Germinal center (tissue), 1 donor: ENCODE measurements around the gene AADACL3.
"Not testable (repeated sequence)": the region's sequence is repeated elsewhere in the genome, so short reads cannot be mapped to it uniquely, and the experiment has no call there.

Experiments used
- DNase-seq: peaks from one replicate; pipeline ENCODE4 v3.0.0; 2012; ENCODE audit warnings: mixed read lengths, low spot score

Gene AADACL3

GRCh38 chr1:12714710-12715475, 1.0 kb upstream of the AADACL3 start:
- DNase-seq: no peak

DNA sequence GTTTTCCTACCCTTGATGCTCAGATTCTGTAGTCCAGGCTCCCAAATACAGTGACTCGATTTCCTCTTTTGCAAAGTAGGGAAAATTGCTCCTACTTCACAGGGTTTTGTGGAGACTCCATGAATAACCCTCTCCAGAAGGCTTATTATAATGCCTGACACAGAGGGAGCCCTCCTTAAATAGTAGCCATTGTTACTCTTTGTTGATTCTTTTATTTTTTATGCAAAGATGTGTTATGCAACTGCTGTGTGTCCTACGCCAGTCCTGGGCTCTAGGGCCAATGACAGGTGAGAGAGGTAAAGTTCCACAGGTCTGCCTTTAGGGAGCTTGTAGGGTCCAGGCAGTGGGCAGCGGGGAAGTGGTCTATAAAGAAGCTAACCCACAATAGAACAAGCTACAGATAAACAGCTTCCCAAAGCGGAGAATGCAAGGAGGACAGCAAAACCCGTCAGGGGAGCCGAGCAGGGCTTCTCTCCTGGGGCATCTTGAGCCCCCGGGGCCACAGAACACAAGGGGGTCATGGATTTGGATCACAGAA, 1.5 kb downstream of the AADACL3 start:
- DNase-seq: no peak

DNA sequence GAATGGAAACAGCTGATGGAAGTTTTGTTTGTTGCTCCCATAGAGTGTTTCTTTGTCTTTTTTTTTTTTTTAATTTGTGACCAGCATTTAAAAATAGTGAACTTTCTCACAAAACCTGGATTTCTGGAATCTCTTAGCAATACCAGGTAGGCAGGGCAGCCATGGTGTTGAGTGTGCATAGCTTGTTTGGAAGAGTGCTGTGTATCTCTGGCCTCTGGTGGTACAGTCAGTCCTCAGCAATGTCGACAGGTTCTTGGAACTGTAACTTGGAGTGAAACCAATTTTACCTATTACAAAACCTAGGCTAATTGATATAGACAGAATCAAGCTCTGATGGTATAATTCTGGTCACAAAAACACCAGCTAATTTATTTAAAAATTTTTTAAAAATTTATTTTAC, 6.7 kb downstream of the AADACL3 start:
- no peak for DNase-seq

DNA sequence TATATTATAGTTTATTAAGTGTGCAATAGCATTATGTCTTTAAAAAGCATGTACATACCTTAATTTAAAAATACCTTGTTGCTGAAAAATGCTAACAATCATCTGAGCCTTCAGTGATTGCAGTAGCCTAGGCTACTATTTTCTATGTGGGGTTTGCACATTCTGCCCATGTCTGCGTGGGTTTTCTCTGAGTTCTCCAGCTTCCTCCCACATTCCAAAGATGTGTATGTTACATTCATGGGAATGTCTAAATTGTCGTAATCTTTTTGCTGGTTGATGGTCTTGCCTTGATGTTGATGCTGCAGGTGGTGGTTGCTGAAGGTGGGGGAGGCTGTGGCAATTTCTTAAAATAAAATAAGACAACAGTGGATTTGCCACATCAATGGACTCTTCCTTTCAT, 12.5 kb downstream of the AADACL3 start:
- no peak for DNase-seq

GRCh38 chr1:12730156-12730555, 14.2 kb downstream of the AADACL3 start:
- no peak for DNase-seq

DNA sequence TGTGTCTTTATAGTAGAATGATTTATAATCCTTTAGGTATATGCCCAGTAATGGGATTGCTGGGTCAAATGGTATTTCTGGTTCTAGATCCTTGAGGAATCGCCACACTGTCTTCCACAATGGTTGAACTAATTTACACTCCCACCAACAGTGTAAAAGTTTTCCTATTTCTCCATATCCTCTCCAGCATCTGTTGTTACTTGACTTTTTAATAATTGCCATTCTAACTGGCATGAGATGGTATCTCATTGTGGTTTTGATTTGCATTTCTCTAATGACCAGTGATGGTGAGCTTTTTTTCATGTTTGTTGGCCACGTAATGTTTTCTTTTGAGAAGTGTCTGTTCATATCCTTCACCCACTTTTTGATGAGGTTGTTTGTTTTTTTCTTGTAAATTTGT, 15.2 kb downstream of the AADACL3 start:
- DNase-seq: not testable (repeated sequence)

DNA sequence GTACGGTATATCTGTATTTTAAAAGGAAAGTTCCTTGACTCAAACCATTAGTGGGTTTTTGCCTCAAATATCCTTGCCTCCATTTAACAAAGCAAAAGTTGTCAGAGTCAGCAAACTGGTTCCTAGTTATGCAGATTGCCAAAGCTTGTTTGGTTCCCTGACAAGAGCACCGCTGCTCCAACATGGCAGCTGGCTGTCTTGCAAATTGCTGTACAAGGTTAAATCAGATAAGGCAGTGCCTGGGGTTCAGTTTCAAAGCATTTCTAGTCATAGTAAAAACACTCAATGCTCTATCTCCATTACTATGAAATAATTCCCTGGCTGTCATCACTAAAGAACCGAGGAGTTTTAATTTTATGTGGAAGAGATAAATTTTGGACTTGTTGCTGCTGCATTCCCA, 18.7 kb downstream of the AADACL3 start:
- DNase-seq: no peak

- DNase-seq: no peak
These were observed 23.0 kb downstream of the AADACL3 start for GRCh38 chr1:12738934-12739333.

DNA sequence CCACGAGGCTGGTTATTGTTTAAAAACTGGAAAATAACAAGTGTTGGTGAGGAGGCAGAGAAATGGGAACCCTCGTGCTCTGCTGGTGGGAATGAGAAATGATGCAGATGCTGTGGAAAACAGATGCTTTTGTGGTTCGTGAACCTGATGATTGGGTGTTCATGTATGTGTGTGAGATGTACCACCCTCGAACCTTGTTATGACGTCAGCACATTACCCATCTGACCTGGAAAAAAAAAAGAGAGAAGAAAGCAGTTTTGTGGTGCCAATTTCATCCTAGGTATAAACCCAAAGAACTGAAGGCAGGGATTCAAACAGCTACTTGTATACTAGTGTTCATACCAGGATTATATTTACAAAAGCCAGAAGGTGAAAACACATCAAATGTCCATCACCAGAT, 23.7 kb downstream of the AADACL3 start:
- DNase-seq: no peak

- no peak for DNase-seq
These were observed 26.0 kb downstream of the AADACL3 start for GRCh38 chr1:12741946-12742345.

DNA sequence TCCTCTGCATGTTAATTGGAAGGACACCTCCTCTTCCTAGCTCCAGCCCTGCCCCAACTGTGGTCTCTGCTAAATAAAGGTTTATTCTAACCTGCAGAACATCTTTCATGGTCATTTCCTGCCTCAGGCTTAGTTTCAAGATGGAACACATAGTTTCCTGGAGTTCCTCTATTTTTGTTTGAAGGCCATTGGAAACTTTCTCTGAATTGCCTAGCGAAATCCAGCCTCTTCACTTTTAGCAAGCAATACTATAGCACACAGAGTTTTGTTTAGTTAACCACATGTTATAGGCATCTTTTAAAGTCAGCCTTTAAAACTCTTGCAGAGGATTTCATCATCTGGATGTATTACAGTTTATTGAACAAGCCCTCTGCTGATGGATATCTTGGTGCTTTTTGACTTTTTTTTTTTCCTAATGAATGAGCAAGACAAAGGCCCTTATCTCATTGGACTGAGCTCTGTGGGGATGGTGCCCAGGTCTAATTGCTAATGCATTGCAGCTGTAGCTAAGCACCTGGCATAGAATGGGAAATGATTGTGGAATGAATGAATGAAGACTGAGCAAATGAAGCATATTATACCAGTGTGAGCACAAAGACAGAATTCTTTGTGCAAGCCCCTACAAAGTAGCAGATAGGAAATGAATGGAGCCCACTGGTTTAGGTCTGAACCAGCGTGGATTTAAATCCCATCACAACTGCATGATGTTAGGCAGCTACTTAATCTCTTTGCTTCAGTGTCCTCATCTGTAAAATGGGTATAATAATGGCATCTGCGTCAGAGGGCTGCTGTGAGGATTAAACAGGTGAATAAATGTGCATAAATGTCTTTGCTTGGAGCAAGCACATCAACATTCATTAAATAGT, 29.4 kb downstream of the AADACL3 start:
- no peak for DNase-seq

- DNase-seq: no peak
These were observed 30.0 kb downstream of the AADACL3 start, which contains the start of gene CFAP107 for GRCh38 chr1:12745992-12746323. Gene CFAP107, plus strand, starts transcription at chr1:12746200. Its CDS starts 231 bp downstream, at chr1:12746431.

GRCh38 chr1:12748778-12749355, 33.0 kb downstream of the AADACL3 start:
- no peak for DNase-seq

GRCh38 chr1:12754738-12755137, 38.8 kb downstream of the AADACL3 start:
- no peak for DNase-seq

DNA sequence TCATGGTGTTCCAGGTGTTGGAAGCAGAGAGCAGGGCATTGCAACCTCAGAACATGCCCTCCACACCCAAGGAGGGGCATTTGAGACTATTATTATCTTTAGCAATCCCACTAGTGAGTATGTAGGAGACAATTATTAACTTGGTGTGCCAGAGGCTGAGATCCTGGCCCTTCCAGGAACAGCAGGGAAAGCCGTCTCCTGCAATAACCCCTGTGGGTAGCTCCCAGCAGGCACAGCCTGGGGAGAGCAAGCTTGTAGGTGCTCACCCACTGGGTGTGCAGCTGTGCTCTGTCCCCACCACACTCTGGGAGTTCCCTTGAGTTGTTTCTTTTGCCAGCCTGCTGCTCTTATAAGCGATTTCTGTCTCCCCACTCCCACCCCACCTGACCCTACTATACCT, 40.4 kb downstream of the AADACL3 start:
- DNase-seq: no peak

- DNase-seq: no peak
These were observed 41.0 kb downstream of the AADACL3 start for GRCh38 chr1:12756768-12757413.

- DNase-seq: no peak
These were observed 41.9 kb downstream of the AADACL3 start for GRCh38 chr1:12757836-12758235.

DNA sequence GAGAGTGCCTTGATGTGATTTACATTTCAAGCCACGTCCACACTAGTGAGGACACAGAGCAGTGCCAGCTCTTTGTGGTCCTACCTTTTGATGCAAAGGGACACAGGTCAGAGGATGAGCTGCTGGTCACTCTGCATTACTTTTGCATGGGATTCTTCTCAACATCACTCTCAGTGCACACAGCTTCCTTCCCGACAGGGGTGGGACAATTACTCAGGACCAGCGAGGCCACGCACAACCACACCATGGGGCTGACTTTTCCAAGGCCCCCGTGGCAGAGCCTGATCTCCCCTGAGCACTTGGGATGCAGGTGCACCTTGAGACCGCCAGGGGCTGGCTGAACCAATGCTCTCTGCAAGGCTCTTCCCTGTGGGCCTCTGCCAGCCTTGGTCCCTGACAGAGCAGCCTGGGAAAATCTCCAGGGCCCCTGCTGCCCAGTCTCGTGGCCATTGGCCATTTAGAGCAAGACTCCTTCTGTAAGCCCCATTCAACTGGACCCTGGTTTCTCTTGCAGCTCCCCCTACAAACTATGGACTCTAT, 44.4 kb downstream of the AADACL3 start:
- DNase-seq: no peak

- no peak for DNase-seq
These were observed 45.9 kb downstream of the AADACL3 start for GRCh38 chr1:12761781-12762180.

GRCh38 chr1:12762766-12763165, 46.9 kb downstream of the AADACL3 start:
- DNase-seq: no peak

- no peak for DNase-seq
These were observed 47.6 kb downstream of the AADACL3 start for GRCh38 chr1:12763479-12763878.

DNA sequence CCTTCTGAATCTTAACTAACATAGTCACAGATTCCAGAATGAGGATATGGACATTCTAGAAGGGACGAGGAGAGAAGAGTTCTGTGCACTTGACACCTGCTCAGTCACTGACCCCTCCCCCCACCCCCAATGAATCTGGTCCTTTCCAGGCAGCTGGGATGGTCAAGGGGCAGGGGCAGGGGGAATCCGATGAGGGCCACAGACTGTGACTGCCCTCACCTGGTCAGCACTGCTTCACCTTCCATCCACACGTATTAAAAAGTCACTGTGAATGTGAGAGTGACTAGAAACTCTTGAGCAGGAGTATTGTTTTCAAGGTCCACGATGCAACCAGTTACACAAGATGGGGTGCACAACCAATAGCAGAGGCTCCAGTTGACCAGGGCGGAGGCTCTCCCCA, 48.1 kb downstream of the AADACL3 start:
- no peak for DNase-seq
